Fibroblast of the aortic adventitia (primary cell): Measurements from ENCODE around the gene UROS. TPM values are rescaled to one million over a fixed set of nuclear protein-coding genes. Genes with fewer than 3 reads are reported as not detected.

Experiments
- DNase-seq: peaks from one replicate; pipeline ENCODE4 v3.0.0-alpha.2; 2010; ENCODE audit warnings: low read depth
- H3K4me3 ChIP-seq: 2 replicates; pipeline ENCODE4 v1.5.1; 2011; ENCODE audit warnings: low read depth, mild to moderate bottlenecking, control low read depth, low read length, moderate library complexity
- CTCF ChIP-seq: IDR thresholded peaks from 2 replicates; pipeline ENCODE4 v1.5.1; 2011; ENCODE audit warnings: mild to moderate bottlenecking, low read length, control low read depth, inconsistent platforms; ENCODE audit not compliant: insufficient read depth
- total RNA-seq: library from RNA; depleted of rRNA; stranded (reverse); fragments of >200 nt; gene quantifications from 2 replicates; pipeline ENCODE4 v1.2.3, GENCODE V29; 2012; ENCODE audit warnings: low replicate concordance

UROS gene
- total RNA-seq, 1 donor, result 74.7 TPM

- no peak for TF ChIP-seq CTCF
- no peak overlapping the region for H3K4me3 ChIP-seq
- no peak for DNase-seq
Measured at GRCh38 chr10:125802131-125802530, 20.9 kb downstream of the UROS start.

- TF ChIP-seq CTCF, result no peak
- no peak overlapping the region for H3K4me3 ChIP-seq
- no peak for DNase-seq
Measured at GRCh38 chr10:125801574-125801973, 21.5 kb downstream of the UROS start.

DNA sequence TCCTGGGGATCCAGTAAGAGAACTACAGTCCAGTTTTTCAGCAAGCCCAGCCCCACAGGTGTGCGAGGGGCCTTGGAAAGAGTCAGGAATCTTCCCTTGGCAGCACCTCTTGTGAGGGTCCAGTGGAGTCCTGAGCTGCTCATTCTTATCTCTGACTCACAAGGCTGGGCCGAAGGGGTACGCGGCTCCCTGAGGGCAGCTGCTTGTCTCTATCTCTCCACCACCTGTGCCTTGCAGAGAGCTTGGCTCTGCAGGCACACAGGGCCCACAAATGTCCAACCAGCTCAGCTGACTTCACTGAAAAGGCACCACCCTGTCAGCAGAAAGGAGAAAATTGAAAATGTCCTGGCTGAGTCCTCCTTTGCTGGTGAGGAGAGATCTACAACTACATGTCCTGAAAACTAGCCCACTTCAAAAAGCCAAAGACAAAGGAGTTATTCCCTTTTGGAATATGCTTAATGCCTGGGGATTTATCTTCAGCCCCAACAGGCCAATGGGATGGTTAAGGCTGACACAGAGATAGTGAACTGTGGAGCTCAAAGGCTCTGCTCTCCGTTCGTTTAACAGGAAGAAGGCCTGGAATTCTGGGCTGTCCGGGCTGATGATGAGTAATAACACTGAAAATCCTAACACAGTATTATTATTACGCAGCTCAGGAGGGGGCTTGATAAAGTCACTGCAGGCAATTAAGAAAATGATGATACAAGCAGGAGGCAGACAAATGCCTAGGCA, 23.4 kb downstream of the UROS start:
- H3K4me3 ChIP-seq, result no peak overlapping the region
- no peak for DNase-seq
- no peak for TF ChIP-seq CTCF

DNA sequence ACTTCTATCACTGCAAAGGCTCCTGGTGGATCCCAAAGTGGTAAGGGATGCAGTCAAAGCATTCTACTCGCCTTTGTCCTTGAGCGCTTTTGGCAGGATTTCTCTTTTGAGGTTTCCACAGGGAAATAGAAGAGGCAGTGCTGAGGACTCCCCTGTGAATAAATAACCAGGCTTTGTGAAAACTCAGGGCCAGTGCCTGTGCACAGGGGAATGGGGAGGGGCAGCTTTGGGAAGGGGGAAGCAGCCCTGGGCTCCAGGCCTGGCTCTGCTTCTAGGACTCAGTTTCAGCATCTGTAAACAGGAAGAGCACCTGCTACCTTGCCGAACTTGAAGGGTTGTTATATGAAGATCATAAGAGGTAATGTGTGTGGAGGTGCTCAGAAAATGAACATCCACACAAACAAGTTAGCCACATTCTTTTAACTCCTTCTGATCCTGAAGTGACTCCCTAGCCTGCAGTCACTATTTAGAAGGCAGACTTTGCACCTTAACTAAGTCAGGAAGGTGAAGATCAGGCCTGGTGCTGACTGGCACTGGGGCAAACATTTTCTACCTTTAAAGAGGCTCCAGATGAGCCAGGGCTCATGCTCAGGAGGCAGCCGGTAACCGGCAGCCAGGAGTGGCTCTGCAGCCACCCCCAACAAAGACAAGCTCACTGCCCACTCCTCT, 24.9 kb downstream of the UROS start:
- no peak for DNase-seq
- H3K4me3 ChIP-seq, result no peak overlapping the region

DNA sequence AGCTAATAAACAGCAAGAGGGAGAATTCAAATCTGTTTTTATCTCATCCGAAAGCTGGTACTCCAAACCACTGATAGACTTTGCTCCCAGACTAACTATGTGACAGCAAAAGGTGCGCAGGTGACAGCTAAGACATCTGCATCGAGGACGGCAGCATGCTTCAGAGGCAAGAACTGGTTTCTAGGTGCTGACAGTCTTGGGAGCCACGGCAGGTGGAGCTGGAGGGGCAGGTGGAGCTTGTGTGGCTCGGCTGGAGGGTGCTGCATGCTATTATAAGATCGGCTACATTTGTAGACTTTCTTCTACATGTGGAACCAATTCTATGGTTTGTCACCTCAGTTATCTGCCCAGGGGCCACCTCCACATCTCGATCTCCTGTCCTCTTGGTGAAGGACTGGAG, 25.6 kb downstream of the UROS start:
- DNase-seq, result no peak
- no peak for TF ChIP-seq CTCF
- H3K4me3 ChIP-seq, result no peak overlapping the region

More for the DNA sequence above, 24.9 kb downstream of the UROS start:
- TF ChIP-seq CTCF, result no peak

- no peak overlapping the region for H3K4me3 ChIP-seq
- no peak for DNase-seq
- TF ChIP-seq CTCF, result no peak
Measured at GRCh38 chr10:125795637-125796190, 27.3 kb downstream of the UROS start.
